HepG2 (cell line): ENCODE data around the gene KDM1B. TPM values are rescaled to one million over a fixed set of nuclear protein-coding genes. Genes with fewer than 3 reads are reported as not detected.
A peak's percentile ranks its signal among the peaks of the same experiment; 100 is the strongest.

ENCODE experiments used
- CBX5 ChIP-seq: sonication (generic); formaldehyde crosslinking; IDR thresholded peaks from 2 replicates; pipeline ENCODE4 v1.4.0; 2020; ENCODE audit warnings: missing genetic modification reagents, borderline replicate concordance
- ELF4 ChIP-seq: sonication (generic); formaldehyde crosslinking; IDR thresholded peaks from 2 replicates; pipeline ENCODE4 v1.5.0; 2020; ENCODE audit warnings: missing genetic modification reagents, mild to moderate bottlenecking, moderate library complexity, borderline replicate concordance
- ETS1 ChIP-seq: sonication (generic); formaldehyde crosslinking; IDR thresholded peaks from 2 replicates; pipeline ENCODE4 v1.4.0; 2020; ENCODE audit warnings: missing genetic modification reagents
- ETV5 ChIP-seq: IDR thresholded peaks from 2 replicates; pipeline ENCODE4 v1.6.1; 2018; ENCODE audit warnings: missing biosample characterization, missing genetic modification reagents, inconsistent platforms, borderline replicate concordance
- FOXJ3 ChIP-seq: sonication (generic); formaldehyde crosslinking; IDR thresholded peaks from 2 replicates; pipeline ENCODE4 v1.4.0; 2020; ENCODE audit warnings: missing genetic modification reagents, mild to moderate bottlenecking, borderline replicate concordance
- ISX ChIP-seq: sonication (generic); formaldehyde crosslinking; conservative IDR thresholded peaks from 2 replicates; pipeline ENCODE4 v1.5.0; 2020; ENCODE audit warnings: missing genetic modification reagents
- RBM22 ChIP-seq: fragments of 200-400 bp; formaldehyde crosslinking; optimal IDR thresholded peaks from 2 replicates; pipeline ENCODE3; 2017; ENCODE audit warnings: mild to moderate bottlenecking, low read length, moderate library complexity
- SRSF9 ChIP-seq: fragments of 200-400 bp; formaldehyde crosslinking; IDR thresholded peaks from 2 replicates; pipeline ENCODE4 v1.6.1; 2018; ENCODE audit warnings: borderline replicate concordance, mild to moderate bottlenecking, low read depth, low read length; ENCODE audit not compliant: insufficient read depth, poor library complexity, severe bottlenecking
- STAG1 ChIP-seq: sonication (generic); formaldehyde crosslinking; IDR thresholded peaks from 2 replicates; pipeline ENCODE4 v1.4.0; 2020; ENCODE audit warnings: missing genetic modification reagents
- TRIM22 ChIP-seq: fragments of 450-650 bp; IDR thresholded peaks from 2 replicates; pipeline ENCODE4 v1.6.1; 2017
- ZFP36 ChIP-seq: fragments of 150-350 bp; IDR thresholded peaks from 2 replicates; pipeline ENCODE4 v1.6.1; 2018; ENCODE audit warnings: borderline replicate concordance, low read length, low read depth; ENCODE audit not compliant: partially characterized antibody
- ZNF138 ChIP-seq: sonication (generic); formaldehyde crosslinking; IDR thresholded peaks from 2 replicates; pipeline ENCODE4 v1.5.0; 2020; ENCODE audit warnings: mild to moderate bottlenecking, low read depth, missing genetic modification reagents
- ZNF20 ChIP-seq: sonication (generic); formaldehyde crosslinking; IDR thresholded peaks from 2 replicates; pipeline ENCODE4 v1.4.0; 2020; ENCODE audit warnings: mild to moderate bottlenecking, moderate library complexity, missing genetic modification reagents
- ZNF205 ChIP-seq: IDR thresholded peaks from 2 replicates; pipeline ENCODE4 v1.6.1; 2018; ENCODE audit warnings: missing biosample characterization, missing genetic modification reagents
- ZNF460 ChIP-seq: sonication (generic); formaldehyde crosslinking; IDR thresholded peaks from 2 replicates; pipeline ENCODE4 v1.5.1; 2020; ENCODE audit warnings: missing genetic modification reagents, mild to moderate bottlenecking, borderline replicate concordance
- polyA plus RNA-seq, 8 experiments: library from polyadenylated mRNA; depleted of rRNA in 3 of 8; stranded (reverse) in 7 of 8; unstranded in 1 of 8; fragments of >200 nt; fragmentation: Illumina TruSeq in 4 of 8; extraction: Trizol in 4 of 8; gene quantifications; 2 replicates each; pipeline versions ENCODE4 v1.2.1 to v1.2.3, GENCODE V29; 2011 to 2016; ENCODE audit warnings: low read depth in 4 of 8, missing spikeins in 1 of 8, mixed read lengths in 1 of 8; ENCODE audit not compliant: insufficient read depth in 1 of 8
- total RNA-seq, 5 experiments: library from RNA; depleted of rRNA; stranded (reverse); fragments of >200 nt; fragmentation: Illumina TruSeq; extraction: Trizol; gene quantifications; 2 replicates each; pipeline ENCODE4 v1.2.3, GENCODE V29; 2016; ENCODE audit warnings: low read depth in 1 of 5
- TF ChIP-seq, protein P1 (sequence below): IDR thresholded peaks from 2 replicates; pipeline ENCODE4 v1.6.1; 2012; ENCODE audit warnings: low read length, improper control_type of control experiment
- TF ChIP-seq, protein P2 (sequence below): sonication (generic); formaldehyde crosslinking; IDR thresholded peaks from 2 replicates; pipeline ENCODE4 v1.8.0; 2022; ENCODE audit warnings: mild to moderate bottlenecking, missing genetic modification reagents, moderate library complexity
- TF ChIP-seq, protein P3 (sequence below): sonication (generic); formaldehyde crosslinking; IDR thresholded peaks from 2 replicates; pipeline ENCODE4 v1.8.0; 2023; ENCODE audit warnings: mild to moderate bottlenecking, missing genetic modification reagents

KDM1B gene
- total and polyA plus RNA-seq, 2 of the 13 experiments (the other 11 are each of a cell fraction or from before 2014, with no cell fraction given) = 9.8 to 13.2 TPM

DNA sequence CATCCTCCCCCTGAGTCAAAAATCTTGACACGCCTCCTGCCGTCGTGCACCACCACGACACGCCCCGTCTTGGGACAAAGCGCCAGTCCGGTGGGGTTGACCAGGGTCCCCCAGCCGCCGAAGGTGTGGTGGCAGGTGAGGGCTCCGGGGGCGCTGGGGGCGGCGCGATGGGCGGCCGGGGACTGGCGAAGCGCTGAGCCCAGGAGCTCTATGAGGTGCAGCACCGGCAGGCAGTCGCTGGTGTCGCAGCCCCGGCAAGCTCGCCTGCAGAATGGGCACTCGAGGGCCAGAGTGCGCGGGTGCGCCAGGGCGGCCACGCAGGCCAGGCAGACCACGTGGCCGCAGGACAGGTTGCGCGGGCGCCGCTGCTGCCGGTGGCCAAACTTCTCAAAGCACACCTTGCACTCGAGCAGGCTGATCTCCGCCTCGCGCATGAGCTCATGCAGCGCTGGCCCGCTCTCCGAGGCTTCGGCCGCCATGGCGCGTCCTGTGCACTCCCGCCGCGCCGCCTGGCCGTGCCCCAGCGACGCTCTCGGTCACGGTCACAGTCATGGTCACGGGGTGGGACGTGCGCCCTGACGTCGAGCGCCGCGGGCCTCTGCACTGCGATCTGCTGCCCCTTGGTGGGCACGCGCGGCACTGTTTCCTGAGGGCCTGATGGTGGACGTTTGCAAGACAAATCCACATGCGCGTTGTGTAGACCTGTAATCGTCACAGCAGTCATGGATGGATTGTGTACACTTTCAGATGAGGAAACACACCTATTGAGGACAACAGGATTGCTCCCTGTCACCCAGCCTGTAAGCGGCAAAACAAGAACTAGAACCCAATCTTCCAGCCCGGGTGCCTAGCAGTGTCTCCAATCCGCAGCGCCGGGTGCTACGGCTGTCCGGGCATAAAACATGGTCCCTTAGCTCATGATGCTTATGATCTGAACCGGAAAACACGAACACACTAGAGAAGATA is 32.8 kb upstream of the KDM1B start, which contains the start of gene NHLRC1 (continued):
- TF ChIP-seq, protein P1, sequence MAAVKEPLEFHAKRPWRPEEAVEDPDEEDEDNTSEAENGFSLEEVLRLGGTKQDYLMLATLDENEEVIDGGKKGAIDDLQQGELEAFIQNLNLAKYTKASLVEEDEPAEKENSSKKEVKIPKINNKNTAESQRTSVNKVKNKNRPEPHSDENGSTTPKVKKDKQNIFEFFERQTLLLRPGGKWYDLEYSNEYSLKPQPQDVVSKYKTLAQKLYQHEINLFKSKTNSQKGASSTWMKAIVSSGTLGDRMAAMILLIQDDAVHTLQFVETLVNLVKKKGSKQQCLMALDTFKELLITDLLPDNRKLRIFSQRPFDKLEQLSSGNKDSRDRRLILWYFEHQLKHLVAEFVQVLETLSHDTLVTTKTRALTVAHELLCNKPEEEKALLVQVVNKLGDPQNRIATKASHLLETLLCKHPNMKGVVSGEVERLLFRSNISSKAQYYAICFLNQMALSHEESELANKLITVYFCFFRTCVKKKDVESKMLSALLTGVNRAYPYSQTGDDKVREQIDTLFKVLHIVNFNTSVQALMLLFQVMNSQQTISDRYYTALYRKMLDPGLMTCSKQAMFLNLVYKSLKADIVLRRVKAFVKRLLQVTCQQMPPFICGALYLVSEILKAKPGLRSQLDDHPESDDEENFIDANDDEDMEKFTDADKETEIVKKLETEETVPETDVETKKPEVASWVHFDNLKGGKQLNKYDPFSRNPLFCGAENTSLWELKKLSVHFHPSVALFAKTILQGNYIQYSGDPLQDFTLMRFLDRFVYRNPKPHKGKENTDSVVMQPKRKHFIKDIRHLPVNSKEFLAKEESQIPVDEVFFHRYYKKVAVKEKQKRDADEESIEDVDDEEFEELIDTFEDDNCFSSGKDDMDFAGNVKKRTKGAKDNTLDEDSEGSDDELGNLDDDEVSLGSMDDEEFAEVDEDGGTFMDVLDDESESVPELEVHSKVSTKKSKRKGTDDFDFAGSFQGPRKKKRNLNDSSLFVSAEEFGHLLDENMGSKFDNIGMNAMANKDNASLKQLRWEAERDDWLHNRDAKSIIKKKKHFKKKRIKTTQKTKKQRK = no peak
- TF ChIP-seq ELF4 (CRISPR knock-in tag) = no peak
- no peak for TF ChIP-seq ZNF20 (CRISPR knock-in tag)
- TF ChIP-seq SRSF9 = no peak
- TF ChIP-seq ETS1 (CRISPR knock-in tag) = no peak
- TF ChIP-seq FOXJ3 (CRISPR knock-in tag) = no peak; the same call in 1 of the 2 replicates
- TF ChIP-seq RBM22 = no peak
- TF ChIP-seq ZNF138 = 0 out of 2 replicates have a peak, but pooled peaks have one; percentile 74
- no peak for TF ChIP-seq TRIM22
- TF ChIP-seq, protein P2, sequence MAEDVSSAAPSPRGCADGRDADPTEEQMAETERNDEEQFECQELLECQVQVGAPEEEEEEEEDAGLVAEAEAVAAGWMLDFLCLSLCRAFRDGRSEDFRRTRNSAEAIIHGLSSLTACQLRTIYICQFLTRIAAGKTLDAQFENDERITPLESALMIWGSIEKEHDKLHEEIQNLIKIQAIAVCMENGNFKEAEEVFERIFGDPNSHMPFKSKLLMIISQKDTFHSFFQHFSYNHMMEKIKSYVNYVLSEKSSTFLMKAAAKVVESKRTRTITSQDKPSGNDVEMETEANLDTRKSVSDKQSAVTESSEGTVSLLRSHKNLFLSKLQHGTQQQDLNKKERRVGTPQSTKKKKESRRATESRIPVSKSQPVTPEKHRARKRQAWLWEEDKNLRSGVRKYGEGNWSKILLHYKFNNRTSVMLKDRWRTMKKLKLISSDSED (CRISPR knock-in tag) = 0 out of 2 replicates have a peak, but pooled peaks have one; percentile 59
- TF ChIP-seq ZNF460 (CRISPR knock-in tag) = peak; percentile 52; the same call in 1 of the 2 replicates
- TF ChIP-seq, protein P3, sequence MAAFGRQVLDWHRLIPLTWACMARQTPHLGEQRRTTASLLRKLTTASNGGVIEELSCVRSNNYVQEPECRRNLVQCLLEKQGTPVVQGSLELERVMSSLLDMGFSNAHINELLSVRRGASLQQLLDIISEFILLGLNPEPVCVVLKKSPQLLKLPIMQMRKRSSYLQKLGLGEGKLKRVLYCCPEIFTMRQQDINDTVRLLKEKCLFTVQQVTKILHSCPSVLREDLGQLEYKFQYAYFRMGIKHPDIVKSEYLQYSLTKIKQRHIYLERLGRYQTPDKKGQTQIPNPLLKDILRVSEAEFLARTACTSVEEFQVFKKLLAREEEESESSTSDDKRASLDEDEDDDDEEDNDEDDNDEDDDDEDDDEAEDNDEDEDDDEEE (CRISPR knock-in tag) = peak; percentile 75; the same call in 1 of the 2 replicates
- peak; percentile 95 for TF ChIP-seq ZNF205 (CRISPR knock-in tag)
- no peak for TF ChIP-seq ZFP36
- TF ChIP-seq ETV5 (CRISPR knock-in tag) = peak; percentile 83
- no peak for TF ChIP-seq ISX (CRISPR knock-in tag)
- TF ChIP-seq CBX5 (CRISPR knock-in tag) = peak; percentile 98
- peak; percentile 99 for TF ChIP-seq STAG1 (CRISPR knock-in tag)
